Measurements from ENCODE around the gene PBX3.

DNA sequence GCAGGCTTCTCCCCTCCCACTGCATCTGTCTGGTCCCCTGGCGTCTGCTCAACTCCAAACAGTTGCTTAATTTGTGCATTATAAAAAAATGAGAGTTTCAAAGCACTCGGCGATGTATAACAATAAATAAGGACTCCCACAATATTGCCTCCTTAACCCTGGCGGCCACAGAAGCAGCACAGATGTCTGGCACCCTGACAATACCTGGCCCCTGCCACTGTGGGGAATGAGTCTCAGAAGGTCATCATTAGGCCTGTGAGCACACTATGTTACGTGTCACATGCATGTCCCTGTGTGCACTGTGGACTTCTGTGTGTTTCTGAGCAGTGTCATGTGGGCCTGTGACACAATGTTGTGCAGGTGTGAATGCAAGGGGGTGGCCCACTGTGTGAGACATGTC lies 236.5 kb downstream of the PBX3 start:
- TF ChIP-seq POLR2A (conservative IDR thresholded peaks at IDR 0.05), result no peak
- TF ChIP-seq, protein P1, sequence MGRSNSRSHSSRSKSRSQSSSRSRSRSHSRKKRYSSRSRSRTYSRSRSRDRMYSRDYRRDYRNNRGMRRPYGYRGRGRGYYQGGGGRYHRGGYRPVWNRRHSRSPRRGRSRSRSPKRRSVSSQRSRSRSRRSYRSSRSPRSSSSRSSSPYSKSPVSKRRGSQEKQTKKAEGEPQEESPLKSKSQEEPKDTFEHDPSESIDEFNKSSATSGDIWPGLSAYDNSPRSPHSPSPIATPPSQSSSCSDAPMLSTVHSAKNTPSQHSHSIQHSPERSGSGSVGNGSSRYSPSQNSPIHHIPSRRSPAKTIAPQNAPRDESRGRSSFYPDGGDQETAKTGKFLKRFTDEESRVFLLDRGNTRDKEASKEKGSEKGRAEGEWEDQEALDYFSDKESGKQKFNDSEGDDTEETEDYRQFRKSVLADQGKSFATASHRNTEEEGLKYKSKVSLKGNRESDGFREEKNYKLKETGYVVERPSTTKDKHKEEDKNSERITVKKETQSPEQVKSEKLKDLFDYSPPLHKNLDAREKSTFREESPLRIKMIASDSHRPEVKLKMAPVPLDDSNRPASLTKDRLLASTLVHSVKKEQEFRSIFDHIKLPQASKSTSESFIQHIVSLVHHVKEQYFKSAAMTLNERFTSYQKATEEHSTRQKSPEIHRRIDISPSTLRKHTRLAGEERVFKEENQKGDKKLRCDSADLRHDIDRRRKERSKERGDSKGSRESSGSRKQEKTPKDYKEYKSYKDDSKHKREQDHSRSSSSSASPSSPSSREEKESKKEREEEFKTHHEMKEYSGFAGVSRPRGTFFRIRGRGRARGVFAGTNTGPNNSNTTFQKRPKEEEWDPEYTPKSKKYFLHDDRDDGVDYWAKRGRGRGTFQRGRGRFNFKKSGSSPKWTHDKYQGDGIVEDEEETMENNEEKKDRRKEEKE (IDR thresholded peaks at IDR 0.05; ENCODE audit: borderline replicate concordance in 1 of 2, control insufficient read depth in 1 of 2, low read depth in 2 of 2, low read length in 1 of 2), result no peak
- TF ChIP-seq, protein P2, sequence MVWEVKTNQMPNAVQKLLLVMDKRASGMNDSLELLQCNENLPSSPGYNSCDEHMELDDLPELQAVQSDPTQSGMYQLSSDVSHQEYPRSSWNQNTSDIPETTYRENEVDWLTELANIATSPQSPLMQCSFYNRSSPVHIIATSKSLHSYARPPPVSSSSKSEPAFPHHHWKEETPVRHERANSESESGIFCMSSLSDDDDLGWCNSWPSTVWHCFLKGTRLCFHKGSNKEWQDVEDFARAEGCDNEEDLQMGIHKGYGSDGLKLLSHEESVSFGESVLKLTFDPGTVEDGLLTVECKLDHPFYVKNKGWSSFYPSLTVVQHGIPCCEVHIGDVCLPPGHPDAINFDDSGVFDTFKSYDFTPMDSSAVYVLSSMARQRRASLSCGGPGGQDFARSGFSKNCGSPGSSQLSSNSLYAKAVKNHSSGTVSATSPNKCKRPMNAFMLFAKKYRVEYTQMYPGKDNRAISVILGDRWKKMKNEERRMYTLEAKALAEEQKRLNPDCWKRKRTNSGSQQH (CRISPR knock-in tag; IDR thresholded peaks at IDR 0.05), result no peak
